Heart left ventricle (tissue), 16 donors: Measurements from ENCODE around the gene STPG2. TPM values are rescaled to one million over a fixed set of nuclear protein-coding genes. Genes with fewer than 3 reads are reported as not detected.

Experiments
- ATAC-seq, 4 donors: fragments of 200-7000 bp; cut with Tn5 transposase; one replicate each; pipeline ENCODE4 v1.9.1; 2020 to 2022; ENCODE audit warnings: moderate library complexity in 4 of 4, mild to moderate bottlenecking in 3 of 4, moderate number of reproducible peaks in 1 of 4
- DNase-seq, 5 donors: peaks; one replicate each; pipeline ENCODE4 v3.0.0-alpha.2; 2020
- H3K27ac ChIP-seq, 12 donors: fragments of 200-600 bp; sonication (generic) in 4 of 12; one replicate each; pipeline versions ENCODE4 v1.5.0 to v1.8.0; 2016 to 2022; ENCODE audit warnings: mild to moderate bottlenecking in 2 of 12
- H3K27me3 ChIP-seq, 9 donors: fragments of 200-600 bp; sonication (generic) in 2 of 9; one replicate each; pipeline versions ENCODE4 v1.5.1 to v1.8.0; 2016 to 2022; ENCODE audit warnings: mild to moderate bottlenecking in 3 of 9
- H3K36me3 ChIP-seq, 9 donors: fragments of 200-600 bp; sonication (generic) in 2 of 9; one replicate each; pipeline versions ENCODE4 v1.5.0 to v1.8.0; 2018 to 2022; ENCODE audit warnings: mild to moderate bottlenecking in 2 of 9
- H3K4me1 ChIP-seq, 12 donors: fragments of 200-600 bp; sonication (generic) in 4 of 12; one replicate each; pipeline versions ENCODE4 v1.5.0 to v1.8.0; 2016 to 2022; ENCODE audit warnings: mild to moderate bottlenecking in 3 of 12
- H3K4me3 ChIP-seq, 12 donors: fragments of 200-600 bp; sonication (generic) in 4 of 12; one replicate each; pipeline versions ENCODE4 v1.5.0 to v1.8.0; 2017 to 2022; ENCODE audit warnings: mild to moderate bottlenecking in 9 of 12, moderate library complexity in 4 of 12
- H3K9me3 ChIP-seq, 12 donors: fragments of 200-600 bp; sonication (generic) in 4 of 12; one replicate each; pipeline versions ENCODE4 v1.5.0 to v1.8.0; 2016 to 2022; ENCODE audit warnings: mild to moderate bottlenecking in 1 of 12
- POLR2A ChIP-seq, 2 donors: fragments of 450-650 bp; IDR thresholded peaks; one replicate each; pipeline ENCODE4 v1.6.1; 2017; ENCODE audit warnings: antibody characterized with exemption in 2 of 2, mild to moderate bottlenecking in 2 of 2, moderate library complexity in 2 of 2
- WGBS, 4 donors: extraction: QIAGEN DNeasy Blood & Tissue Kit in 2 of 4; methylation state at CpG; one replicate each; pipeline versions ENCODE4 v1.1.5 to v1.1.7; 2013 to 2018; 5-methylcytosine and 5-hydroxymethylcytosine counted together
- intact Hi-C, 10 donors: fragments of 100-400 bp; cut with DNase I; formaldehyde crosslinking; loops; one replicate each; pipeline versions ENCODE4 v1.11.1 to v1.14.2; 2022
- polyA plus RNA-seq, 2 donors: library from polyadenylated mRNA; stranded (reverse); fragments of 200-250 nt; gene quantifications; one replicate each; pipeline ENCODE4 v1.2.3, GENCODE V29; 2013
- total RNA-seq, 9 donors: library from RNA; depleted of rRNA in 2 of 9; stranded (reverse); fragments of >200 nt in 2 of 9; fragmentation: NEBNext Ultra II Directional in 3 of 9; extraction: Animal tissue kit (Norgen Biotek cat#: 25700) in 3 of 9; gene quantifications; one replicate each; pipeline versions ENCODE4 v1.1.0 to v1.2.4, GENCODE V29; 2016 to 2023
- TF ChIP-seq, protein P1 (sequence below), 12 donors: fragments of 200-600 bp; sonication (generic) in 4 of 12; IDR thresholded peaks; one replicate each; pipeline versions ENCODE4 v1.5.0 to v1.8.0; 2018 to 2022; ENCODE audit warnings: antibody characterized with exemption in 12 of 12, mild to moderate bottlenecking in 5 of 12
- donor health status: ischemic (EF 13 %, LVEDD 7.1; RV severe dilation, severe dysfunction).
- donor health status: healthy with polysubstance abuse.
- donor health status: DM: no; HTN: yes; CAD: no.
- donor health status: DM: no; HTN: no; CAD: no.
- donor health status: ischemic (EF 25% LVEDD 6.9; RV normal size, moderate dysfunction).
- donor health status: ischemic (EF 25% LVEDD 5.7; RV mildly dilated, moderate dysfunction).
- donor health status: healthy.
- donor health status: DM: yes; HTN: yes; CAD: no.
- donor health status: ischemic (EF 35%, LVEDD 5.7; RV mildly dilated, moderate dysfunction).
- donor health status: nonischemic (EF 11% LVEDD 7.7; RV severe dilation, severe dysfunction).
- donor health status: DM: yes; HTN: yes; CAD: no.
- donor health status: PGD.
- donor health status: ischemic (EF 29% LVEDD 5.4; RV normal size, mild dysfunction).
- donor health status: nonischemic (EF 23%, LVEDD 6.1; RV moderate dilation, normal function).

Gene STPG2
- total and polyA plus RNA-seq, 11 donors, result 0.16 to 0.71 (median 0.32) TPM; not detected in 4

DNA sequence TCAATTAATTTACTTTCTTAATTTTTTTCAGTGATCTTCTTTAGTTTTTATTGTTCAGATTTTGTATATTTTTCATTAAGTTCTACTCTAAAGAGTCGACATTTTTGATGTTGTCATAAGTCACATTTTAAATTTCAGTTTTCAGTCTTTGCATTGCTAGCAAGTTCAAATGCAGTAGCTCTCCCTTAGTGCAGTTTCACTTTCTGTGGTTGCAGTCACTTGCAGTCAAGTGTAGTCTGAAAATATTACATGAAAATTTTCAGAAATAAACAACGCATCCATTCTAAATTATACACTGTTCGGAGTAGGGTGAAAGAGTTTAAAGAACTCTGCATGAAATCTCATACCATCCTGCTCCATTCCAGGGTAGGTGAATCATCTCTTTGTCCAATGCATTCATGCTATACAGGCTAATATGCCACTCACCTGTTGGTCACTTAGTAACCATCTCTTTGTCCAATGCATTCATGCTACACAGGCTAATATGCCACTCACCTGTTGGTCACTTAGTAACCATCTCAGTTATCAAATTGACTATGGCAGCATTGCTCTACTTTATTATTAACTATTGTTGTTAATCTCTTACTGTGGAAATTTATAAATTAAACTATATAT is 356.9 kb downstream of the STPG2 start:
- Histone ChIP-seq H3K4me3 (no peak overlapping the region), H3K36me3 (no peaks in the 10 kb centered on the region), H3K27ac (no peak overlapping the region), H3K4me1 (no peaks in the 10 kb centered on the region), H3K9me3 (peaks cover 0 to 9% (median 0%) of the 10 kb centered on the region in 12 donors), H3K27me3 (no peaks in the 10 kb centered on the region)
- WGBS, 4 donors, result 83 to 91% (median 84%) methylated on average over 3 of the region's 3 CpGs
- intact Hi-C loops, result no loop called here
- DNase-seq, result no peak
- ATAC-seq, result no peak
- no peak for TF ChIP-seq POLR2A (IDR thresholded peaks at IDR 0.05)
- TF ChIP-seq, protein P1, sequence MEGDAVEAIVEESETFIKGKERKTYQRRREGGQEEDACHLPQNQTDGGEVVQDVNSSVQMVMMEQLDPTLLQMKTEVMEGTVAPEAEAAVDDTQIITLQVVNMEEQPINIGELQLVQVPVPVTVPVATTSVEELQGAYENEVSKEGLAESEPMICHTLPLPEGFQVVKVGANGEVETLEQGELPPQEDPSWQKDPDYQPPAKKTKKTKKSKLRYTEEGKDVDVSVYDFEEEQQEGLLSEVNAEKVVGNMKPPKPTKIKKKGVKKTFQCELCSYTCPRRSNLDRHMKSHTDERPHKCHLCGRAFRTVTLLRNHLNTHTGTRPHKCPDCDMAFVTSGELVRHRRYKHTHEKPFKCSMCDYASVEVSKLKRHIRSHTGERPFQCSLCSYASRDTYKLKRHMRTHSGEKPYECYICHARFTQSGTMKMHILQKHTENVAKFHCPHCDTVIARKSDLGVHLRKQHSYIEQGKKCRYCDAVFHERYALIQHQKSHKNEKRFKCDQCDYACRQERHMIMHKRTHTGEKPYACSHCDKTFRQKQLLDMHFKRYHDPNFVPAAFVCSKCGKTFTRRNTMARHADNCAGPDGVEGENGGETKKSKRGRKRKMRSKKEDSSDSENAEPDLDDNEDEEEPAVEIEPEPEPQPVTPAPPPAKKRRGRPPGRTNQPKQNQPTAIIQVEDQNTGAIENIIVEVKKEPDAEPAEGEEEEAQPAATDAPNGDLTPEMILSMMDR (IDR thresholded peaks at IDR 0.05), result no peak

- H3K27me3 ChIP-seq, result no peaks in the 10 kb centered on the region
- no peak for ATAC-seq
- no peaks in the 10 kb centered on the region for H3K4me1 ChIP-seq
- H3K4me3 ChIP-seq, result no peak overlapping the region
- no peak for DNase-seq
- intact Hi-C loops, result no loop called here
- no peaks in the 10 kb centered on the region for H3K36me3 ChIP-seq
- no peak for TF ChIP-seq POLR2A (IDR thresholded peaks at IDR 0.05)
- TF ChIP-seq, protein P1 (IDR thresholded peaks at IDR 0.05), result no peak
- peaks cover 0 to 4% (median 0%) of the 10 kb centered on the region in 12 donors for H3K9me3 ChIP-seq
- WGBS, 4 donors, result 87 to 95% (median 93%) methylated on average over 9 to 10 of the region's 10 CpGs
- no peak overlapping the region for H3K27ac ChIP-seq
Observed at GRCh38 chr4:97778174-97778573, 365.1 kb downstream of the STPG2 start.

- H3K4me1 ChIP-seq, result no peaks in the 10 kb centered on the region
- no peak overlapping the region for H3K27ac ChIP-seq
- WGBS, 4 donors, result 86 to 88% (median 88%) methylated on average over 2 of the region's 2 CpGs
- no peaks in the 10 kb centered on the region for H3K36me3 ChIP-seq
- H3K27me3 ChIP-seq, result no peaks in the 10 kb centered on the region
- DNase-seq, result no peak
- TF ChIP-seq, protein P1 (IDR thresholded peaks at IDR 0.05), result no peak
- no peak for TF ChIP-seq POLR2A (IDR thresholded peaks at IDR 0.05)
- no peak for ATAC-seq
- no peak overlapping the region for H3K4me3 ChIP-seq
- intact Hi-C loops, result no loop called here
- H3K9me3 ChIP-seq, result peaks cover 0 to 4% (median 0%) of the 10 kb centered on the region in 12 donors
Observed at GRCh38 chr4:97774347-97774989, 368.8 kb downstream of the STPG2 start.

- H3K4me1 ChIP-seq, result no peaks in the 10 kb centered on the region
- no peaks in the 10 kb centered on the region for H3K36me3 ChIP-seq
- H3K27ac ChIP-seq, result no peak overlapping the region
- H3K4me3 ChIP-seq, result no peak overlapping the region
- DNase-seq (no peak), ATAC-seq (no peak)
- WGBS, 4 donors, result 41 to 52% (median 44%) methylated on average over 1 of the region's 1 CpG
- TF ChIP-seq, protein P1 (IDR thresholded peaks at IDR 0.05), result no peak
- no peak for TF ChIP-seq POLR2A (IDR thresholded peaks at IDR 0.05)
- intact Hi-C loops, result no loop called here
- no peaks in the 10 kb centered on the region for H3K9me3 ChIP-seq
- H3K27me3 ChIP-seq, result no peaks in the 10 kb centered on the region
Observed at GRCh38 chr4:97770222-97770621, 373.1 kb downstream of the STPG2 start.
